OCI-LY1 (cell line): Measurements from ENCODE around the gene S100A12.

Experiments
- CTCF ChIP-seq: fragments of 200-600 bp; sonication (generic), shearing (Covaris generic); IDR thresholded peaks from 2 replicates; pipeline ENCODE4 v1.5.1; 2017; ENCODE audit warnings: mild to moderate bottlenecking, antibody characterized with exemption, low read length, moderate library complexity, mixed read lengths
- EZH2 ChIP-seq: fragments of 200-600 bp; sonication (generic), shearing (Covaris generic); IDR thresholded peaks from 2 replicates; pipeline ENCODE4 v1.8.0; 2017; ENCODE audit warnings: borderline replicate concordance, mixed run types, mild to moderate bottlenecking, antibody characterized with exemption, low read length, moderate library complexity, mixed read lengths

- TF ChIP-seq CTCF = no peak
- no peak for TF ChIP-seq EZH2
Measured at GRCh38 chr1:153340356-153340755, 35.1 kb downstream of the S100A12 start.
